GM12878 (cell line): ENCODE results near the gene NOL4L.

ENCODE experiments used
- FOS ChIP-seq: IDR thresholded peaks from 3 replicates; pipeline ENCODE4 v1.6.1; 2011; ENCODE audit warnings: borderline replicate concordance; ENCODE audit not compliant: insufficient read length; ENCODE audit errors: extremely low read depth
- NFIC ChIP-seq: IDR thresholded peaks from 2 replicates; pipeline ENCODE4 v1.6.1; 2012; ENCODE audit warnings: low read depth, mild to moderate bottlenecking, inconsistent platforms, low read length, moderate library complexity
- POLR2A ChIP-seq: IDR thresholded peaks from 2 replicates; pipeline ENCODE4 v1.6.1; 2011; ENCODE audit warnings: low read depth, mild to moderate bottlenecking, low read length
- TF ChIP-seq, protein P1 (sequence below), 3 experiments: IDR thresholded peaks in 2 of 3; conservative IDR thresholded peaks in 1 of 3; 2 replicates each; pipeline ENCODE4 v1.5.1; 2011; ENCODE audit warnings: low read depth in 3 of 3, low read length in 3 of 3, mild to moderate bottlenecking in 3 of 3, control low read depth in 2 of 3, moderate library complexity in 2 of 3, inconsistent platforms in 1 of 3, mixed read lengths in 1 of 3; ENCODE audit not compliant: control insufficient read depth in 2 of 3, insufficient read depth in 1 of 3; ENCODE audit errors: extremely low read depth in 1 of 3
- TF ChIP-seq, protein P2 (sequence below): fragments of 450-650 bp; IDR thresholded peaks from 2 replicates; pipeline ENCODE4 v1.6.1; 2014; ENCODE audit warnings: mild to moderate bottlenecking

GRCh38 chr20:32515631-32516101, 69.5 kb downstream of the NOL4L start:
- TF ChIP-seq, protein P1, sequence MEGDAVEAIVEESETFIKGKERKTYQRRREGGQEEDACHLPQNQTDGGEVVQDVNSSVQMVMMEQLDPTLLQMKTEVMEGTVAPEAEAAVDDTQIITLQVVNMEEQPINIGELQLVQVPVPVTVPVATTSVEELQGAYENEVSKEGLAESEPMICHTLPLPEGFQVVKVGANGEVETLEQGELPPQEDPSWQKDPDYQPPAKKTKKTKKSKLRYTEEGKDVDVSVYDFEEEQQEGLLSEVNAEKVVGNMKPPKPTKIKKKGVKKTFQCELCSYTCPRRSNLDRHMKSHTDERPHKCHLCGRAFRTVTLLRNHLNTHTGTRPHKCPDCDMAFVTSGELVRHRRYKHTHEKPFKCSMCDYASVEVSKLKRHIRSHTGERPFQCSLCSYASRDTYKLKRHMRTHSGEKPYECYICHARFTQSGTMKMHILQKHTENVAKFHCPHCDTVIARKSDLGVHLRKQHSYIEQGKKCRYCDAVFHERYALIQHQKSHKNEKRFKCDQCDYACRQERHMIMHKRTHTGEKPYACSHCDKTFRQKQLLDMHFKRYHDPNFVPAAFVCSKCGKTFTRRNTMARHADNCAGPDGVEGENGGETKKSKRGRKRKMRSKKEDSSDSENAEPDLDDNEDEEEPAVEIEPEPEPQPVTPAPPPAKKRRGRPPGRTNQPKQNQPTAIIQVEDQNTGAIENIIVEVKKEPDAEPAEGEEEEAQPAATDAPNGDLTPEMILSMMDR (IDR thresholded peaks at IDR 0.05 in 2 of 3, conservative IDR thresholded peaks at IDR 0.05 in 1 of 3; ENCODE audit: control insufficient read depth in 2 of 3, extremely low read depth in 1 of 3, insufficient read depth in 1 of 3, low read depth in 3 of 3, low read length in 3 of 3), result no peak
- TF ChIP-seq POLR2A, result no peak
- no peak for TF ChIP-seq NFIC
- TF ChIP-seq FOS, result no peak
- TF ChIP-seq, protein P2, sequence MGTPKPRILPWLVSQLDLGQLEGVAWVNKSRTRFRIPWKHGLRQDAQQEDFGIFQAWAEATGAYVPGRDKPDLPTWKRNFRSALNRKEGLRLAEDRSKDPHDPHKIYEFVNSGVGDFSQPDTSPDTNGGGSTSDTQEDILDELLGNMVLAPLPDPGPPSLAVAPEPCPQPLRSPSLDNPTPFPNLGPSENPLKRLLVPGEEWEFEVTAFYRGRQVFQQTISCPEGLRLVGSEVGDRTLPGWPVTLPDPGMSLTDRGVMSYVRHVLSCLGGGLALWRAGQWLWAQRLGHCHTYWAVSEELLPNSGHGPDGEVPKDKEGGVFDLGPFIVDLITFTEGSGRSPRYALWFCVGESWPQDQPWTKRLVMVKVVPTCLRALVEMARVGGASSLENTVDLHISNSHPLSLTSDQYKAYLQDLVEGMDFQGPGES, result no peak
